Erythroblast (primary cell): ENCODE data around the gene CDK5RAP2.
A peak's percentile ranks its signal among the peaks of the same experiment; 100 is the strongest.

Experiments
- DNase-seq, 2 experiments: peaks; one replicate each; lab custom pipeline; 2025; lab: John Stamatoyannopoulos, UW
- GATA1 ChIP-seq: IDR thresholded peaks from 2 replicates; pipeline ENCODE4 v1.6.1; 2011; ENCODE audit warnings: low read depth, mild to moderate bottlenecking, control low read depth, low read length, moderate library complexity
- POLR2A ChIP-seq: IDR thresholded peaks from 2 replicates; pipeline ENCODE4 v1.6.1; 2011; ENCODE audit warnings: mild to moderate bottlenecking, low read length

The CDK5RAP2 gene

GRCh38 chr9:120610975-120611689 is 31.2 kb upstream of the CDK5RAP2 start:
- DNase-seq, result peak; percentile 26 to 44
- TF ChIP-seq GATA1, result no peak
- TF ChIP-seq POLR2A, result no peak

- TF ChIP-seq POLR2A (no peak), GATA1 (no peak)
These were observed 29.7 kb upstream of the CDK5RAP2 start for GRCh38 chr9:120609636-120610035.

GRCh38 chr9:120608421-120608820 is 28.5 kb upstream of the CDK5RAP2 start:
- TF ChIP-seq GATA1 (no peak), POLR2A (no peak)
- DNase-seq, result no peak

More at GRCh38 chr9:120609636-120610035, 29.7 kb upstream of the CDK5RAP2 start:
- no peak for DNase-seq

GRCh38 chr9:120603591-120603990 is 23.6 kb upstream of the CDK5RAP2 start:
- DNase-seq, result no peak
- TF ChIP-seq GATA1, result no peak
- no peak for TF ChIP-seq POLR2A

GRCh38 chr9:120603010-120603409 is 23.0 kb upstream of the CDK5RAP2 start:
- no peak for DNase-seq
- no peak for TF ChIP-seq GATA1
- no peak for TF ChIP-seq POLR2A

- TF ChIP-seq POLR2A, result no peak
- TF ChIP-seq GATA1, result no peak
- DNase-seq, result no peak
These were observed 13.9 kb upstream of the CDK5RAP2 start for GRCh38 chr9:120593955-120594277.

- no peak for DNase-seq
- TF ChIP-seq GATA1 (no peak), POLR2A (no peak)
These were observed 13.4 kb upstream of the CDK5RAP2 start for GRCh38 chr9:120593250-120593954.

GRCh38 chr9:120592210-120592609 is 12.2 kb upstream of the CDK5RAP2 start:
- TF ChIP-seq POLR2A, result no peak
- TF ChIP-seq GATA1, result no peak
- DNase-seq, result no peak

- no peak for DNase-seq
- TF ChIP-seq POLR2A, result no peak
These were observed 7.4 kb upstream of the CDK5RAP2 start for GRCh38 chr9:120587328-120587727.

- peak; percentile 88 to 92 for DNase-seq
- no peak for TF ChIP-seq GATA1
- TF ChIP-seq POLR2A, result peak; percentile 55
These were observed 4.0 kb upstream of the CDK5RAP2 start for GRCh38 chr9:120583958-120584369.

- TF ChIP-seq GATA1, result no peak
- TF ChIP-seq POLR2A, result no peak
- DNase-seq, result peak; percentile 54 to 65
These were observed 572 bp downstream of the CDK5RAP2 start for GRCh38 chr9:120579139-120580050.

- DNase-seq, result no peak
- no peak for TF ChIP-seq GATA1
- TF ChIP-seq POLR2A, result no peak
These were observed 5.5 kb downstream of the CDK5RAP2 start for GRCh38 chr9:120574473-120574872.

GRCh38 chr9:120572472-120572871 is 7.5 kb downstream of the CDK5RAP2 start:
- no peak for DNase-seq
- TF ChIP-seq POLR2A (no peak), GATA1 (no peak)
